DND-41 (cell line): ENCODE data around the gene C6orf58.

ENCODE experiments used
- EZH2 ChIP-seq: IDR thresholded peaks from 3 replicates; pipeline ENCODE4 v1.6.1; 2012; ENCODE audit warnings: borderline replicate concordance, low read depth, mild to moderate bottlenecking, moderate library complexity, low read length, inconsistent platforms; ENCODE audit not compliant: severe bottlenecking
- TF ChIP-seq, protein P1 (sequence below): IDR thresholded peaks from 2 replicates; pipeline ENCODE4 v1.5.1; 2012; ENCODE audit warnings: borderline replicate concordance, low read length, moderate library complexity, mild to moderate bottlenecking; ENCODE audit not compliant: poor library complexity, severe bottlenecking; ENCODE audit errors: extremely low read depth

DNA sequence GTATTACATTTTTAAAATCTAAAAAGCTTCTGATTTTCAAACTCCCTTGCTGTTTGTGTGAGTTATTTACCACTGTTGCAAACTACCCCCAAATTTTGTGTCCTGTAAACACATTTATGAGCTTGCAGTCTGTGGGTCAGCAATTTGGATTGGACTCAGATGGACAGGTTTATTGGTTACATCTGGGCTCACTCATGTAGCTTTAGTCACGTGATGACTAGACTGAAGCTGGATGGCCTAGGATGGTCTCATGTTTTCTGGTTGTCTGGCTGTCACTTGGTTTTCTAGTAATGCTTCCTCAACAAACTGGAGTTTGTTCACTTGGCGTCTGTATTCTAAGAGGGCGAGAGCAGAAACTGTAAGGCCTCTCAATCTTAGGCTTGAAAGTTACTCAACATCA lies 12.2 kb upstream of the C6orf58 start:
- TF ChIP-seq, protein P1, sequence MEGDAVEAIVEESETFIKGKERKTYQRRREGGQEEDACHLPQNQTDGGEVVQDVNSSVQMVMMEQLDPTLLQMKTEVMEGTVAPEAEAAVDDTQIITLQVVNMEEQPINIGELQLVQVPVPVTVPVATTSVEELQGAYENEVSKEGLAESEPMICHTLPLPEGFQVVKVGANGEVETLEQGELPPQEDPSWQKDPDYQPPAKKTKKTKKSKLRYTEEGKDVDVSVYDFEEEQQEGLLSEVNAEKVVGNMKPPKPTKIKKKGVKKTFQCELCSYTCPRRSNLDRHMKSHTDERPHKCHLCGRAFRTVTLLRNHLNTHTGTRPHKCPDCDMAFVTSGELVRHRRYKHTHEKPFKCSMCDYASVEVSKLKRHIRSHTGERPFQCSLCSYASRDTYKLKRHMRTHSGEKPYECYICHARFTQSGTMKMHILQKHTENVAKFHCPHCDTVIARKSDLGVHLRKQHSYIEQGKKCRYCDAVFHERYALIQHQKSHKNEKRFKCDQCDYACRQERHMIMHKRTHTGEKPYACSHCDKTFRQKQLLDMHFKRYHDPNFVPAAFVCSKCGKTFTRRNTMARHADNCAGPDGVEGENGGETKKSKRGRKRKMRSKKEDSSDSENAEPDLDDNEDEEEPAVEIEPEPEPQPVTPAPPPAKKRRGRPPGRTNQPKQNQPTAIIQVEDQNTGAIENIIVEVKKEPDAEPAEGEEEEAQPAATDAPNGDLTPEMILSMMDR = no peak
- TF ChIP-seq EZH2 = no peak
